Mucosa of rectum (tissue), 2 donors: ENCODE measurements around the gene ZSWIM9.

ENCODE experiments used
- H3K27ac ChIP-seq, 2 donors: one replicate each; pipeline ENCODE4 v1.7.0; 2013; ENCODE audit warnings: inconsistent platforms in 2 of 2, low read depth in 2 of 2, low read length in 2 of 2
- H3K27me3 ChIP-seq, 2 donors: one replicate each; pipeline ENCODE4 v1.7.0; 2013; ENCODE audit warnings: low read length in 2 of 2; ENCODE audit not compliant: control insufficient read depth in 2 of 2, insufficient read depth in 2 of 2
- H3K36me3 ChIP-seq, 2 donors: one replicate each; pipeline ENCODE4 v1.7.0; 2013; ENCODE audit warnings: low read length in 2 of 2; ENCODE audit not compliant: control insufficient read depth in 2 of 2, insufficient read depth in 2 of 2
- H3K4me1 ChIP-seq, 2 donors: one replicate each; pipeline ENCODE4 v1.7.0; 2013; ENCODE audit warnings: low read length in 2 of 2, mild to moderate bottlenecking in 1 of 2; ENCODE audit not compliant: control insufficient read depth in 2 of 2, insufficient read depth in 2 of 2
- H3K4me3 ChIP-seq, 2 donors: one replicate each; pipeline ENCODE4 v1.7.0; 2013; ENCODE audit warnings: low read length in 2 of 2
- H3K9ac ChIP-seq, 2 donors: one replicate each; pipeline ENCODE4 v1.7.0; 2013; ENCODE audit warnings: low read length in 2 of 2, low read depth in 1 of 2, mild to moderate bottlenecking in 1 of 2
- H3K9me3 ChIP-seq, 2 donors: one replicate each; pipeline ENCODE4 v1.7.0; 2013; ENCODE audit warnings: low read length in 2 of 2; ENCODE audit not compliant: control insufficient read depth in 2 of 2
- donor health status: healthy.
- donor health status: Normal muscosa, but diverticular disease.

The ZSWIM9 gene

DNA sequence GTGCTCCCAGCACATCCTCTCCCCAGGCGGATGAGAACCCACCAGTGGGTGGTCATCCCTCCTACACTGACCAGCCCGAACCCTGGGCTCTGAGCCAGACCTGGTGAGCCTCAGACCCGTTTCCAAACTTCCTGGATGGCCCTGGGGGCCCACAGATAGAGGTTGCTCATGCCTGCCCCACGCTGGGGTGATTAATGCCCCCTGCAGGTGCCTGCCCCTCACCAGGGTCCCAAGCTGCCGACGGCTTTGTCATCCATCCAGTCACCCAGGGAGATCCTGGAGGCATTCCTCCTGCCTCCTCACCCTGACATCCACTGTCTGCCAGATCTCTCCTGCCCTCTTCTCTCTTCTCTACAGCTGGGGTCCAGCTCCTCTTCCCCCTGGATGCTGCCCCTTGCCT lies 31.4 kb upstream of the ZSWIM9 start:
- Histone ChIP-seq H3K36me3 (peaks cover 5 to 9% of the 10 kb centered on the region in 2 donors), H3K27ac (no peak overlapping the region), H3K27me3 (no peaks in the 10 kb centered on the region)

DNA sequence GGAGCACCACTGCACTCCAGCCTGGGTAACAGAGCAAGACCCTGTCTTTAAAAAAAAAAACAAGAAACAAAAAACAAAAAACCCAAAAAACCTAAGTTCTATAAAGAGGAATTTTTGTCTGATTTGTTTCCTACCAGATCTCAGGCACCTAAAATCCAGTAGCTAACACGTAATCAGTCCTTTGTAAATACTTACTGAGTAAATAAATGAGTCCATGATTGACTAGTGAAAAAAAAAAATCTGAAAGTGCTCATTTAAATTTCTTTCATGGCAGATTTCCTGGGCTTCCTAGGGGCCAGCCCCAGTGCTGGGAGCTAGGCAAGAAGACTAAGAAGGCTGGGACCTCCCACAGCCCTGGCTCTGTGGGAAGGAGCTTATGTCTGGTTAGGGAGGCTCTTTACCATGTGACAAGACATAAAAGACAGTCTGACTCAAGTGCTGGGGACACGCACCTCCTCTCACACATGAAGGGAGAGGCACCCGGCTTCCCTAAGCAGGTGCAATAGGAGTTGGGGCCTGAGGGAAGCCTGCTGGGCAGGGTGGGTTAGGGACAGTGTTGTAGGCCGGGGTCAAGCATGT lies 22.8 kb upstream of the ZSWIM9 start:
- H3K9ac ChIP-seq, result no peak overlapping the region
- H3K27me3 ChIP-seq, result no peaks in the 10 kb centered on the region
- no peaks in the 10 kb centered on the region for H3K9me3 ChIP-seq
- no peak overlapping the region for H3K27ac ChIP-seq
- no peaks in the 10 kb centered on the region for H3K4me1 ChIP-seq
- no peak overlapping the region for H3K4me3 ChIP-seq
- peaks cover 3 to 14% of the 10 kb centered on the region in 2 donors for H3K36me3 ChIP-seq

More for the DNA sequence above, 31.4 kb upstream of the ZSWIM9 start:
- Histone ChIP-seq H3K4me3 (no peak overlapping the region), H3K4me1 (no peaks in the 10 kb centered on the region), H3K9me3 (no peaks in the 10 kb centered on the region), H3K9ac (no peak overlapping the region)

DNA sequence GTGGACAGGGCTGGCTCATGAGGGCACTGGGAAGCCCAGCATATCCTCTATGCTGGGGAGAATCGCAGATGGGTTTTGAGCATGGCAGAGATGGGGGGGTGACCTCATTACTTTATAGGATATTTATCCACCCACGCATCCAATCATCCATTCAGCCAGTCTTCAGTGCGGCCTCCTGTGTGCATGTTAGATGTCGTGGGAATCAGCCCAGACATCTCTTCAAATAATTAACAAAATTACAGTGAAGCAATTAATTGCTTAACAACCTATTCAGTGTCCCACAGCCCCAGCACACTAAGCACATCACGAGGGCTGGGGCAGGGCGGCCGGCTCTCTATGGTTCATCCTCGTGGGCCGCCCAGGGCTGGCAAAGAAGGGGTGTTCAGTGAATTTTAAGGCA lies 21.9 kb upstream of the ZSWIM9 start:
- H3K9ac ChIP-seq, result no peak overlapping the region
- no peak overlapping the region for H3K27ac ChIP-seq
- peaks cover 3 to 10% of the 10 kb centered on the region in 2 donors for H3K36me3 ChIP-seq
- no peaks in the 10 kb centered on the region for H3K4me1 ChIP-seq
- no peaks in the 10 kb centered on the region for H3K27me3 ChIP-seq
- H3K4me3 ChIP-seq, result no peak overlapping the region
- H3K9me3 ChIP-seq, result no peaks in the 10 kb centered on the region

DNA sequence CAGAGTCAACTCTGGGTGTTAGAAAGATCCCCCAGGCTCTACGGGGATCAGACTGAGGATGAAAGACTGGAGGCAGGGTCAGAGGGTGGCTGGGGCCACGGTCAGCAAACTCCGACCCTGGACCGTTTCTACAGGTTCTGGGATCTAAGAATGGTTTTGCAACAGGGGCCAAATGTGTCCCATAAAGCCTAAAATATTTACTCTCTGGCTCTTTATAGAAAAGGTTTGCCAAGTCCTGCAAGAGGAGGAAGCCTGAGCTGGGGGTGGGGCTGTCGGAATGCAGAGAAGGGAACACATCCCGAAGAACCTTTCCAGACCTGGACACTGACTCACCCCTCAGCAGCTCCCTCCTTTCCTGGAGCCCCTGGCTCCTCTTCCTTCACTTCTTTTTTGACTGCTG lies 21.1 kb upstream of the ZSWIM9 start:
- H3K4me3 ChIP-seq, result no peak overlapping the region
- H3K9me3 ChIP-seq, result no peaks in the 10 kb centered on the region
- H3K9ac ChIP-seq, result no peak overlapping the region
- H3K4me1 ChIP-seq, result no peaks in the 10 kb centered on the region
- H3K36me3 ChIP-seq, result peaks cover 3 to 10% of the 10 kb centered on the region in 2 donors
- H3K27me3 ChIP-seq, result no peaks in the 10 kb centered on the region
- no peak overlapping the region for H3K27ac ChIP-seq

DNA sequence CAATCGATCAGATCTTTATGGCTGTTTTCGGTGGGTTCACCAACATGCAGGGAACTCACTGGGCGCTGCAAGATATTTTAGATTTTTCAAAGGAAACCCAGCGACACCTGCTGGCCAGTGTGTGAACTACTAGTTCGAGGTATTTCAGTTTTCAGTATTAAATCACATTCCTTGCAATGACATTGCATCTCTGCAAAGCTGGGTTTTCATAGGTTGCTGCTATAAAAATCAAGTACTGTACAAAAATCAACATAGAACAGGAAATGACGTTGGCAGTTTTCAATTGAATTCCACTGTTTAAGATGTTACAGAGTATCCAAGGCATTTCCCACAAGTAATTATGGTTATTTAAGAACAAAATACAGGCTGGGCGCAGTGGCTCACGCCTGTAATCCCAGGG lies 17.9 kb upstream of the ZSWIM9 start:
- Histone ChIP-seq H3K27ac (no peak overlapping the region), H3K4me1 (no peaks in the 10 kb centered on the region)

DNA sequence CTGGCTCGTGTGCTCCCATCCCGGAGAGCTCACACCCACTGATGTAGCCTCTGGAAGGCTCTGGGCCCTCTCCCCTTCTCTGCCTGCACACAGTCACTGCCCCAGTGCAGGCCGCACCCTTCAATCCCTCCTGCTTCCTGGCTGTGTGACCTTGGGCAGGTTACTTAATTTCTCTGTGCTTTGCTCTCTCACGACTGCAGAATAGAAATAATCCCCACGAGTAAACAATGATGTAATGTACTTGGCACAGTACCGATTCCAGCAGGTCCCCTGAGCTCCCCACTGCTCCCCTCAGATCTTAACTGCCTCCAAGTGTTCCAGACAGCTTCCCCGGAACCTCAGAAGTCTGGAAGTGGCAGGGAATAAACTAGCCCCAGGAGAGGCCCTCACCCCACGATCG lies 16.5 kb upstream of the ZSWIM9 start:
- H3K9me3 ChIP-seq, result no peaks in the 10 kb centered on the region
- H3K27ac ChIP-seq, result no peak overlapping the region

More for the DNA sequence above, 17.9 kb upstream of the ZSWIM9 start:
- H3K36me3 ChIP-seq, result peaks cover 3 to 13% of the 10 kb centered on the region in 2 donors
- no peak overlapping the region for H3K4me3 ChIP-seq
- no peaks in the 10 kb centered on the region for H3K27me3 ChIP-seq
- no peak overlapping the region for H3K9ac ChIP-seq
- H3K9me3 ChIP-seq, result no peaks in the 10 kb centered on the region

DNA sequence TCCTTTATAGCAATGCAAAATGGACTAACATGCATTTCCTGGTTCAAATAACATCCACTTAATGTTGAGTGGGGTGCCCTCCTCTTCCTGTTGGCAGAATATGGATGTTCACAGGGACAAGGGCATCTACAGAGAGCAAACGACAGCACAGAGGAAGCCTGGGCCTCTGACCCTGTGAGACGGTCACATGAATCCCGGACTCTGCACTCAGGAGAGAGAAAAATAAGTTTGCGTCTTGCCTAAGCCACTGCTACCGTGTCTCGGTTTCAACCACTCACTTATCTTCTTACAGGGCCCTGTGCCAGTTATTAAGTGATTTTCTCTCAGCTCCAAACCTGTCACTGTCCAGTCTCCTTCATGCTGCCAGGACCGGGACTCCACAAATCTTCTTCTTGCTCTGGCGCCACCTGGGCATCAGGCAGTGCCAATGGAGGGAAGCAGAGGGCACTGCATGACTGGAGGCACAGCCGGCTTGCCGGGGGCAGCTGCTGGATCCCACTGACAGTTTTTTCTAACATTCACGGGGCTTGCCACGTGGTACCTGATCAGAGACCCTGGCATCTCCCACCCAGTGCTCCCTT lies 12.2 kb upstream of the ZSWIM9 start:
- H3K4me1 ChIP-seq, result no peaks in the 10 kb centered on the region
- H3K27me3 ChIP-seq, result no peaks in the 10 kb centered on the region
- H3K9ac ChIP-seq, result no peak overlapping the region
- no peak overlapping the region for H3K27ac ChIP-seq
- H3K36me3 ChIP-seq, result peaks cover 11 to 17% of the 10 kb centered on the region in 2 donors
- no peaks in the 10 kb centered on the region for H3K9me3 ChIP-seq
- H3K4me3 ChIP-seq, result no peak overlapping the region

More for the DNA sequence above, 16.5 kb upstream of the ZSWIM9 start:
- no peak overlapping the region for H3K9ac ChIP-seq
- no peaks in the 10 kb centered on the region for H3K4me1 ChIP-seq
- H3K4me3 ChIP-seq, result no peak overlapping the region
- no peaks in the 10 kb centered on the region for H3K27me3 ChIP-seq
- H3K36me3 ChIP-seq, result peaks cover 4 to 14% of the 10 kb centered on the region in 2 donors

DNA sequence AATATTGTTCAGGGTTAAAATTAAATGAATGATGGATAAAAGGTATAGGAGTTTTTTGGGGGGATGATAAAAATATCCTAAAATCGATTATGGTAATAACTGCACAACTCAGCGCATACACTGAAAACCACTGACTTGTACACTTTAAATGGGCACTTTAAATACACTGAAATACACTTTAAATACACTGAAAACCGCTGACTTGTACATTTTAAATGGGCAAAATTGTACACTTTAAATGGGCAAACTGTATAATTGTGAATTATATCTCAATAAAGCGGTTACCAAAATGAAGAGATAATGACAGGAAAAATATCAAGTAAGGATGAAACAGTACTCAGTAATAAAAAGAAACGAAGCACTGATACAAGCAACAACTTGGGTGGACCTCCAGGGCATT lies 1.8 kb upstream of the ZSWIM9 start:
- H3K36me3 ChIP-seq, result peaks cover 0 to 10% of the 10 kb centered on the region in 2 donors
- no peaks in the 10 kb centered on the region for H3K9me3 ChIP-seq
- peak overlapping the region; percentile 0 to 97 for H3K27ac ChIP-seq
- H3K9ac ChIP-seq, result no peak overlapping the region
- H3K4me1 ChIP-seq, result peaks cover 7 to 12% of the 10 kb centered on the region in 2 donors
- no peaks in the 10 kb centered on the region for H3K27me3 ChIP-seq
- H3K4me3 ChIP-seq, result no peak overlapping the region

DNA sequence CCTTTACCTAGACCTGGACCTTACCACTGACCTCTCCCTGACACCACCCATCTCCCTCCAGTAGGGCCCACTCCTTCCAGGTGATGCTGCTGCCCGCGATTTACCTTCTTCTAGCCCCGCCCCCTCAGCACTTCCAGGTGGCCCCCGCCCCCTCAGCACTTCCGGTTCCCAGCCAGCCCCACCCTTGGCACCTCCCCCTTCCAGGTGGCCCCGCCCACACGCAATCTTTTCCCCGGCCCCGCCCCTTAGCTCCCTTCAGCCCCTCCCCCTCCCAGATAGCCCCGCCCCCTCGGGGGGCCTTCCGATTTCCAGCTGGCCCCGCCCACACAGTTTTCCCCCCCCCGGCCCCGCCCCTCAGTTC lies 922 bp upstream of the ZSWIM9 start:
- H3K27me3 ChIP-seq, result no peaks in the 10 kb centered on the region
- peak overlapping the region; percentile 53 to 86 for H3K9ac ChIP-seq
- H3K4me3 ChIP-seq, result peak overlapping the region; percentile 85 to 95
- peak overlapping the region; percentile 97 to 98 for H3K27ac ChIP-seq
- H3K9me3 ChIP-seq, result no peaks in the 10 kb centered on the region
- peaks cover 7 to 12% of the 10 kb centered on the region in 2 donors for H3K4me1 ChIP-seq
- H3K36me3 ChIP-seq, result peaks cover 8 to 16% of the 10 kb centered on the region in 2 donors

DNA sequence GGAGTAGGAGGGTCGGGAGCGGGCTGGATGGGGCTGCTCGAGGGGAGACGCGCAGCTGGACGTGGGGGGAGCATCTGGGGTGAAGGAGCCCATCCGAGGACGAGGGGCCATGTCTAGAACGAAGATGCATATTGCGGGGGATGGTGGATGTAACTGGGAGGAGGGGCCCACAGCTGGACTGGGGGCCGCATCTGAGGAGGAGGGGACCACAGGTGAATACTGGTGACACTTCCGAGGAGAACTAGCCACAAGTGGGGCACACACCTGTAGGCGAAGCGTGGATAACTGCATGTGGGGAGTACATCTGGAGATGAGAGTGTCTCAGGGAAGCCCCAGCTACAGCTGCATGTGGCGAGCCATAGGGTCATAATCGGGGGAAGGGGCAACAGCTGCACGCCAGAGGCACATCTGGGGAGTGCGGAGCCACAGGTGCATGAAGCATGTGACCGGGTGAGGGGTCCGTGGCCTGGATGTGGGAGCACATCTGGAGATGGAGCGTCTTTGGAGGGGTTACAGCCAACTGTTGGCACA lies 402 bp downstream of the ZSWIM9 start:
- peaks cover 7 to 12% of the 10 kb centered on the region in 2 donors for H3K4me1 ChIP-seq
- no peaks in the 10 kb centered on the region for H3K9me3 ChIP-seq
- peak overlapping the region; percentile 85 to 95 for H3K4me3 ChIP-seq
- peak overlapping the region; percentile 97 to 98 for H3K27ac ChIP-seq
- peaks cover 8 to 18% of the 10 kb centered on the region in 2 donors for H3K36me3 ChIP-seq
- H3K9ac ChIP-seq, result peak overlapping the region; percentile 81 to 86
- H3K27me3 ChIP-seq, result no peaks in the 10 kb centered on the region
